CD4-positive, alpha-beta T cell treated with Interleukin-2 at 100 ng/mL for 4 hours (primary cell): ENCODE results near the gene LRGUK.

Source experiments
- DNase-seq: peaks from one replicate; pipeline ENCODE4 v3.0.0-alpha.2; 2020; ENCODE audit warnings: low spot score

Gene LRGUK

DNA sequence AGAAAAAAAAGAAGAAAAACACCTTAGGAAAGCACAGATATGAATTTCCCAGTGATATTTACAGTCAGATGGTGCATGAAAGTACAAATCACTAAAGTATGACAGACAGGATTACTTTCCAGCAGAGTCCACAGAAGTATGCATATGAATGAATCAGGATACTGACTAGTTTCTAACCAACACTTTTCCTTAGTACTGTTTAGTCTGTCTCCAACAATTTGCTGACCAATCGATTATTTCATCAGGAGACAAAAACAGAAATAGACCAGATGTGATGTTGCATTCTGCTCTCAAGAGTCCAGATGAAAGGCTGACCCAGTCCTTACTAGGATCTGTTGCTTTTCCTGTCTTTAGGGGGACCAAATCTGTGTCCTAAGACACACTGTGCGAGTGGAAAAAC lies 175.0 kb downstream of the LRGUK start:
- no peak for DNase-seq

DNA sequence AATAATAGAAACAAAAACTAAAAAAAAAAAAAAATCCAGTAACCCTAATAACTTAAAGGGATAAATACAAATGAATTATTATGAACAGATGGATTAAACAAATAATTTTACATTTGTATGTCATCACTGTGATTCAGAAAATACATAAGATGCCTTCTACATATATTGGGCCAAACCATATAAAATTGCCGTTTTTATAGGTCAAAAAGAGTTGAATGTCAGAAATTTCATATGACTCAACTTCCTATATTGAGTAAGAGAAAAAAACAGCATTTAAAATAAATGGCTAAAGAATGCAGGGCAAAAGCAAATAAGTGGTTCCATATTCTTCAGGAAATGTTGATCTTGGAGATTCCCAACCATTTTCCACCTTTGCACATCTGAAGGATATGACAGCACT lies 180.2 kb downstream of the LRGUK start:
- DNase-seq, result no peak

DNA sequence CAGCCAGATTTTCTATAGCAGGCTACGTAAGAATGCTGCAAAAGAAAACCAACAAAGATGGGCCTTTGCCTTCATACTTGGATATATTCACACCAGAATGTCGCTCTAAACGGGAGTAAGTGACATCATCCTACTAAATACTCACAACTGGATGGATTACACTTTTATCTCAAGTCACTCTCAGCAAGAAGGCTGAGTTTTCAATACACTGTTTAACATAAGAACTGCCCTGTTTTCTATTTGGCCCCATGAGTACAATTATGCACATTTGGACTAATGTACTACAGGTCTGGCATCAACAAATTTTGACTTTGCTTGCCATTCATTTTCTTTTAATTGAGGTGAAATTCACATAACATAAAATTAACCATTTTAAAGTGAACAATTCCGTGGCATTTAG lies 181.4 kb downstream of the LRGUK start:
- no peak for DNase-seq

DNA sequence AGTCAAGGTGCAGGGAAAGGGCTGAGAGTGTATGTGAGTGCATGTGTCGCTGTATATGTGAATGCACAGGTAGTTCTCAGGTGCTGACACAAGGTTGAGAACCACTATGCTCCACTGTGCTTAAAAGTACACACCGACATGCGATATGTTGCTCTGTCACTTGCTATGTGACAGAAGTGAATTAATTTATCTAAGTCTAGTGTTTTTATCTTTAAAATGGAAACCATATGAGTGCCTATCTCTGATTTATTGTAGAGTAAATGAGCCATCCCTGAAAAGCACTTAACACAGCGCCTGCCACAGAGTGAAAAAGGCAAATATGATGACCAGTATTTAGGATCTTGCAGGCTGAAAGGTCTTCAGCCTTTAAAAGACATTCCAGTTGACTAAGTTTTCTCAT lies 184.7 kb downstream of the LRGUK start:
- no peak for DNase-seq

- DNase-seq, result no peak
Observed at GRCh38 chr7:134312717-134313116, 185.6 kb downstream of the LRGUK start.

DNA sequence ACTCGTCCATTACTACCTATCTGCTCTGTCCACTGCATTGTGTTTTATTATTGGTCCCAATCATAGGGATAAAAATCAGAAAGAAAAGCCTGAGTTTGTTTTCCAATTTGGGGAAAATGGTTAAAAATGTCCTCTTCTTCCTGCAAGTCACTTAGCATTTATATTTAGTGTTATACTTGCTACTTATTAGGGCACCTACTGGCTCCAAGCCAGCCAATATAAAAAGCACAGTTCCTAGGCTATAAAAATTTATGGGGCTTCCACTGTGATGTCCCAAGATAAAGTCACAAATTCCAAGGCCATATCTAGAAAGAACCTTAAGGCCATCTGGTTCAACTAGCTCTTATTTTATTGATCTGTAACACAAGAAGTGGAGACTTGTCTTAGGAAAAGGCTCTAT lies 186.4 kb downstream of the LRGUK start:
- no peak for DNase-seq
